Small intestine (tissue), 16 donors: Measurements from ENCODE around the gene BABAM1. TPM values are rescaled to one million over a fixed set of nuclear protein-coding genes. Genes with fewer than 3 reads are reported as not detected.

Source experiments
- DNase-seq, 2 donors: peaks; one replicate each; pipeline versions ENCODE4 v3.0.0 to v3.0.0-alpha.2; 2013
- FAIRE-seq: peaks from 2 replicates; lab custom pipeline; 2012; peaks lifted over from hg19 to GRCh38; lab: Jason Lieb, UNC
- H3K27ac ChIP-seq, 3 donors: one replicate each; pipeline ENCODE4 v1.5.1; 2013; ENCODE audit warnings: low read length in 2 of 3, mild to moderate bottlenecking in 2 of 3, control low read depth in 1 of 3, inconsistent platforms in 1 of 3, low read depth in 1 of 3, moderate library complexity in 1 of 3
- H3K27me3 ChIP-seq, 3 donors: one replicate each; pipeline ENCODE4 v1.6.1; 2013; ENCODE audit warnings: low read length in 3 of 3, inconsistent platforms in 1 of 3; ENCODE audit not compliant: control insufficient read depth in 3 of 3, insufficient read depth in 3 of 3
- H3K36me3 ChIP-seq, 3 donors: one replicate each; pipeline ENCODE4 v1.6.1; 2013; ENCODE audit warnings: low read length in 3 of 3, inconsistent platforms in 1 of 3, low read depth in 1 of 3, mild to moderate bottlenecking in 1 of 3, moderate library complexity in 1 of 3; ENCODE audit not compliant: control insufficient read depth in 3 of 3, insufficient read depth in 2 of 3
- H3K4me1 ChIP-seq, 3 donors: one replicate each; pipeline ENCODE4 v1.6.1; 2013; ENCODE audit warnings: low read length in 2 of 3, inconsistent platforms in 1 of 3, low read depth in 1 of 3, mild to moderate bottlenecking in 1 of 3, moderate library complexity in 1 of 3; ENCODE audit not compliant: control insufficient read depth in 3 of 3, insufficient read depth in 2 of 3
- H3K4me3 ChIP-seq, 3 donors: one replicate each; pipeline ENCODE4 v1.5.1; 2013; ENCODE audit warnings: low read length in 3 of 3, control low read depth in 1 of 3, inconsistent platforms in 1 of 3, low read depth in 1 of 3, mild to moderate bottlenecking in 1 of 3, moderate library complexity in 1 of 3
- H3K9me3 ChIP-seq, 2 donors: one replicate each; pipeline ENCODE4 v1.6.1; 2013; ENCODE audit warnings: low read depth in 1 of 2, low read length in 1 of 2; ENCODE audit not compliant: control insufficient read depth in 2 of 2, insufficient read depth in 1 of 2
- WGBS, 3 donors: extraction: QIAGEN DNeasy Blood & Tissue Kit; methylation state at CpG; one replicate each; pipeline ENCODE4 v1.1.7; 2013; 5-methylcytosine and 5-hydroxymethylcytosine counted together
- long read RNA-seq, 10 donors: transcript quantifications; one replicate each; lab custom pipeline, GENCODE V29; 2026
- polyA plus RNA-seq, 4 donors: library from polyadenylated mRNA; stranded (reverse) in 3 of 4; unstranded in 1 of 4; fragments of 200-250 nt in 3 of 4; fragments of 120-200 nt in 1 of 4; gene quantifications; one replicate each; pipeline versions ENCODE4 v1.2.1 to v1.2.3, GENCODE V29; 2013
- donor health status: healthy with polysubstance abuse.
- donor health status: control.
- donor health status: control.
- donor health status: Bipolar disorder and iron deficiency.
- donor health status: healthy.

The BABAM1 gene
- 10 to 100 TPM; 68.9 to 82.7 (median 75.3) TPM for polyA plus RNA-seq
- long read RNA-seq, donor 1 = 0 reads
- long read RNA-seq, donor 2, transcript BABAM1-208 (9 exons, 1,470 nt) = major isoform, 7 of 8 reads
- long read RNA-seq, donor 2, partial matches to known transcripts = 0 of 8 reads
- long read RNA-seq, donor 2, other reads (novel, unspliced or antisense) = 0 of 8 reads
- long read RNA-seq, donor 3, transcript BABAM1-208 (9 exons, 1,470 nt) = major isoform, 5 of 18 reads
- long read RNA-seq, donor 3, partial matches to known transcripts = 10 of 18 reads
- long read RNA-seq, donor 3, other reads (novel, unspliced or antisense) = 0 of 18 reads
- long read RNA-seq, donor 4, partial matches to known transcripts = 0 of 2 reads
- long read RNA-seq, donor 4, other reads (novel, unspliced or antisense) = 0 of 2 reads
- long read RNA-seq, donor 5, transcript BABAM1-208 (9 exons, 1,470 nt) = major isoform, 5 of 5 reads
- long read RNA-seq, donor 5, partial matches to known transcripts = 0 of 5 reads
- long read RNA-seq, donor 5, other reads (novel, unspliced or antisense) = 0 of 5 reads
- long read RNA-seq, donor 6, transcript BABAM1-208 (9 exons, 1,470 nt) = major isoform, 9 of 17 reads
- long read RNA-seq, donor 6, partial matches to known transcripts = 0 of 17 reads
- long read RNA-seq, donor 6, other reads (novel, unspliced or antisense) = 0 of 17 reads
- long read RNA-seq, donor 7, transcript BABAM1-201 (9 exons, 1,472 nt) = minor isoform, 8 of 52 reads
- long read RNA-seq, donor 7, transcript BABAM1-208 (9 exons, 1,470 nt) = major isoform, 32 of 52 reads
- long read RNA-seq, donor 7, partial matches to known transcripts = 6 of 52 reads
- long read RNA-seq, donor 7, other reads (novel, unspliced or antisense) = 0 of 52 reads
- long read RNA-seq, donor 8, partial matches to known transcripts = 0 of 1 reads
- long read RNA-seq, donor 8, other reads (novel, unspliced or antisense) = 0 of 1 reads
- long read RNA-seq, donor 9, partial matches to known transcripts = 0 of 6 reads
- long read RNA-seq, donor 9, other reads (novel, unspliced or antisense) = 0 of 6 reads
- long read RNA-seq, donor 10, transcript BABAM1-201 (9 exons, 1,472 nt) = minor isoform, 5 of 30 reads
- long read RNA-seq, donor 10, transcript BABAM1-208 (9 exons, 1,470 nt) = major isoform, 17 of 30 reads
- long read RNA-seq, donor 10, partial matches to known transcripts = 0 of 30 reads
- long read RNA-seq, donor 10, other reads (novel, unspliced or antisense) = 0 of 30 reads

GRCh38 chr19:17266975-17267788 is at the start of gene BABAM1:
TSS of gene BABAM1 (plus strand) at chr19:17267443. CDS start at chr19:17268807, 1,364 bp downstream.
- Histone ChIP-seq H3K4me1 (peaks cover 3 to 9% (median 6%) of the 10 kb centered on the region in 3 donors), H3K9me3 (no peaks in the 10 kb centered on the region), H3K4me3 (peak within 1 kb of the TSS; percentile 61 to 90 (median 78)), H3K27ac (peak within 1 kb of the TSS in 2 of 3 donors; percentile 56 to 85), H3K36me3 (peaks cover 0 to 28% (median 2%) of the 10 kb centered on the region in 3 donors), H3K27me3 (no peaks in the 10 kb centered on the region)
- WGBS, 3 donors = 0% methylated on average over 27 of the region's 27 CpGs
- peak; percentile 92 for FAIRE-seq
- DNase-seq = peak; percentile 97 to 99

- no peak overlapping the region for H3K4me3 ChIP-seq
- 98 to 99% (median 99%) methylated on average over 8 of the region's 8 CpGs for WGBS, 3 donors
- no peaks in the 10 kb centered on the region for H3K9me3 ChIP-seq
- H3K27me3 ChIP-seq = no peaks in the 10 kb centered on the region
- no peak overlapping the region for H3K27ac ChIP-seq
- no peak for FAIRE-seq
- H3K4me1 ChIP-seq = peaks cover 0 to 17% (median 0%) of the 10 kb centered on the region in 3 donors
- DNase-seq = no peak
- H3K36me3 ChIP-seq = peaks cover 0 to 33% (median 0%) of the 10 kb centered on the region in 3 donors
Observed at GRCh38 chr19:17219286-17219685, 48.0 kb upstream of the BABAM1 start.

- 12 to 40% (median 28%) methylated on average over 14 of the region's 14 CpGs for WGBS, 3 donors
Observed at GRCh38 chr19:17220207-17220758, 47.0 kb upstream of the BABAM1 start.

GRCh38 chr19:17225053-17225452 is 42.2 kb upstream of the BABAM1 start:
- H3K36me3 ChIP-seq = peaks cover 0 to 25% (median 3%) of the 10 kb centered on the region in 3 donors
- 68 to 88% (median 72%) methylated on average over 10 of the region's 10 CpGs for WGBS, 3 donors
- DNase-seq = no peak

More at GRCh38 chr19:17220207-17220758, 47.0 kb upstream of the BABAM1 start:
- Histone ChIP-seq H3K36me3 (peaks cover 0 to 33% (median 0%) of the 10 kb centered on the region in 3 donors), H3K27me3 (no peaks in the 10 kb centered on the region), H3K27ac (peak overlapping the region in 1 of 3 donors; percentile 7), H3K4me3 (no peak overlapping the region), H3K9me3 (no peaks in the 10 kb centered on the region), H3K4me1 (peaks cover 0 to 12% (median 0%) of the 10 kb centered on the region in 3 donors)
- peak; percentile 67 to 70 for DNase-seq
- no peak for FAIRE-seq

GRCh38 chr19:17226002-17226933 is 41.0 kb upstream of the BABAM1 start, which contains the start of gene OCEL1:
TSS of gene OCEL1 (plus strand) at chr19:17226226. CDS start at chr19:17226248, 22 bp downstream.
- no peak for FAIRE-seq
- 0 to 1% (median 0%) methylated on average over 46 to 90 of the region's 90 CpGs for WGBS, 3 donors

More at GRCh38 chr19:17225053-17225452, 42.2 kb upstream of the BABAM1 start:
- FAIRE-seq = no peak
- peaks cover 0 to 22% (median 3%) of the 10 kb centered on the region in 3 donors for H3K4me1 ChIP-seq
- H3K9me3 ChIP-seq = no peaks in the 10 kb centered on the region
- no peak overlapping the region for H3K4me3 ChIP-seq
- no peaks in the 10 kb centered on the region for H3K27me3 ChIP-seq
- H3K27ac ChIP-seq = no peak overlapping the region

GRCh38 chr19:17227798-17228367 is 39.4 kb upstream of the BABAM1 start:
- WGBS, 3 donors = 81 to 86% (median 85%) methylated on average over 13 of the region's 13 CpGs
- H3K9me3 ChIP-seq = no peaks in the 10 kb centered on the region
- peaks cover 0 to 53% (median 8%) of the 10 kb centered on the region in 3 donors for H3K36me3 ChIP-seq
- no peak overlapping the region for H3K4me3 ChIP-seq
- FAIRE-seq (no peak), DNase-seq (no peak)
- H3K4me1 ChIP-seq = peaks cover 0 to 16% (median 3%) of the 10 kb centered on the region in 3 donors
- no peak overlapping the region for H3K27ac ChIP-seq
- H3K27me3 ChIP-seq = no peaks in the 10 kb centered on the region

More at GRCh38 chr19:17226002-17226933, 41.0 kb upstream of the BABAM1 start, which contains the start of gene OCEL1:
- peak; percentile 98 to 99 for DNase-seq
- peak within 1 kb of the TSS; percentile 64 to 87 (median 64) for H3K4me3 ChIP-seq
- no peaks in the 10 kb centered on the region for H3K27me3 ChIP-seq
- H3K36me3 ChIP-seq = peaks cover 0 to 37% (median 3%) of the 10 kb centered on the region in 3 donors
- H3K9me3 ChIP-seq = no peaks in the 10 kb centered on the region
- H3K27ac ChIP-seq = peak within 1 kb of the TSS; percentile 66 to 100 (median 98)
- H3K4me1 ChIP-seq = peaks cover 0 to 16% (median 3%) of the 10 kb centered on the region in 3 donors
